Esophagus muscularis mucosa (tissue), 3 donors: ENCODE data around the gene HNRNPL.

Experiments used
- CTCF ChIP-seq, 3 experiments: fragments of 200-600 bp in 2 of 3; fragments of 450-650 bp in 1 of 3; sonication (generic) in 2 of 3; IDR thresholded peaks; one replicate each; pipeline ENCODE4 v1.5.1; 2017 to 2019; ENCODE audit warnings: antibody characterized with exemption in 3 of 3, mild to moderate bottlenecking in 2 of 3, moderate library complexity in 1 of 3
- POLR2A ChIP-seq: fragments of 450-650 bp; IDR thresholded peaks from one replicate; pipeline ENCODE4 v1.6.1; 2017; ENCODE audit warnings: antibody characterized with exemption, moderate library complexity, mild to moderate bottlenecking, low read depth

- TF ChIP-seq CTCF (IDR thresholded peaks at IDR 0.05) (no peak), POLR2A (no peak)
These were observed 29.0 kb upstream of the HNRNPL start for GRCh38 chr19:38878575-38879399.
